Brain microvascular endothelial cell (primary cell): ENCODE measurements around the gene TEX48.

ENCODE experiments used
- DNase-seq: peaks from one replicate; pipeline ENCODE4 v3.0.0-alpha.2; 2020
- H3K27ac ChIP-seq: fragments of 250-450 bp; sonication (Bioruptor Pico); 2 replicates; pipeline ENCODE4 v1.5.1; 2020; ENCODE audit warnings: mild to moderate bottlenecking, moderate library complexity
- H3K27me3 ChIP-seq: fragments of 250-450 bp; sonication (Bioruptor Pico); replicated peaks from 2 replicates; pipeline ENCODE4 v1.5.1; 2020; ENCODE audit warnings: mild to moderate bottlenecking
- H3K36me3 ChIP-seq: fragments of 250-450 bp; sonication (Bioruptor Pico); replicated peaks from 2 replicates; pipeline ENCODE4 v1.5.1; 2020; ENCODE audit warnings: mild to moderate bottlenecking
- H3K4me3 ChIP-seq: 2 replicates; pipeline ENCODE4 v1.5.1; 2011; ENCODE audit warnings: low read depth, mild to moderate bottlenecking, control low read depth, low read length, moderate library complexity
- in situ Hi-C: cut with HindIII; loops from 2 replicates; pipeline ENCODE4 v1.10.0; 2017; ENCODE audit warnings: low sequenced_read_pairs, low pct_ligation_motif_present
- TF ChIP-seq, protein P1 (sequence below): IDR thresholded peaks from 2 replicates; pipeline ENCODE4 v1.5.1; 2011; ENCODE audit warnings: low read depth, mild to moderate bottlenecking, moderate library complexity, low read length, control low read depth, inconsistent platforms; ENCODE audit errors: missing control alignments

Gene TEX48

DNA sequence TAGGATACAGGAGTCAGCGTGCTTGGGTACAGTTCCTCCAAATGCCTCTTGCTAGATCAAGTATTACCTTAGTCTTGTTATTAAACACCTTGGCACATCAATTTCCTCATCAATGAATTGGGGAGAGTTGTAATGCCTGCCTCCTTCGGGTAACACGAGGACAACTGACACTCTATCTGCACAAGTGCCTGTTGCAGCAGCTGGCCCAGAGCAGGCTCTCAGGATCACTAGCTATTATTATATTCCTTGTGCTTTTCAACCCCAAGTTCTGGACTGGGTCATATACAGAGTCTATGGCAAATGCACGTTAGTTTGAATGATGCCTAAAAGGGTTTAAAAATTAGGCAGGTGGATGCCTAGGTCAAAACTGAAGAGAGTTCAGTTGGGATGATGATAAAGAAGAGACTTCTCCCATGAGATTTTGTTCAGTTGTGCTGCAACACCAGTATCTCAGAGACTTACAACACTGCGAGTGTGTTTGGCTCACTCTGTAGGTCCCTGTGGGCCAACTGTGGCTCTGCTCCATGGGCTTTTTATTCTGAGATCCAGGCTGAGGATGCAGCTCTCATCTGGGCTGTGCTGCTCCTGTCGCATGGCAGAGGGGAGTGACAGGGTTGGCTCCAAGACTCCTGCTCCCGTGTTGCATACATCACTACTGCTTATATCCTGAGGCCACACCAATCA, 41.1 kb upstream of the TEX48 start:
- H3K4me3 ChIP-seq, result no peak overlapping the region
- in situ Hi-C loops, result no loop called here
- no peak overlapping the region for H3K27ac ChIP-seq
- no peaks in the 10 kb centered on the region for H3K27me3 ChIP-seq
- TF ChIP-seq, protein P1, sequence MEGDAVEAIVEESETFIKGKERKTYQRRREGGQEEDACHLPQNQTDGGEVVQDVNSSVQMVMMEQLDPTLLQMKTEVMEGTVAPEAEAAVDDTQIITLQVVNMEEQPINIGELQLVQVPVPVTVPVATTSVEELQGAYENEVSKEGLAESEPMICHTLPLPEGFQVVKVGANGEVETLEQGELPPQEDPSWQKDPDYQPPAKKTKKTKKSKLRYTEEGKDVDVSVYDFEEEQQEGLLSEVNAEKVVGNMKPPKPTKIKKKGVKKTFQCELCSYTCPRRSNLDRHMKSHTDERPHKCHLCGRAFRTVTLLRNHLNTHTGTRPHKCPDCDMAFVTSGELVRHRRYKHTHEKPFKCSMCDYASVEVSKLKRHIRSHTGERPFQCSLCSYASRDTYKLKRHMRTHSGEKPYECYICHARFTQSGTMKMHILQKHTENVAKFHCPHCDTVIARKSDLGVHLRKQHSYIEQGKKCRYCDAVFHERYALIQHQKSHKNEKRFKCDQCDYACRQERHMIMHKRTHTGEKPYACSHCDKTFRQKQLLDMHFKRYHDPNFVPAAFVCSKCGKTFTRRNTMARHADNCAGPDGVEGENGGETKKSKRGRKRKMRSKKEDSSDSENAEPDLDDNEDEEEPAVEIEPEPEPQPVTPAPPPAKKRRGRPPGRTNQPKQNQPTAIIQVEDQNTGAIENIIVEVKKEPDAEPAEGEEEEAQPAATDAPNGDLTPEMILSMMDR, result no peak
- H3K36me3 ChIP-seq, result no peaks in the 10 kb centered on the region
- DNase-seq, result no peak

GRCh38 chr9:114722081-114722621, 40.2 kb upstream of the TEX48 start:
- no peak for DNase-seq
- Histone ChIP-seq H3K4me3 (no peak overlapping the region), H3K27ac (no peak overlapping the region), H3K27me3 (no peaks in the 10 kb centered on the region), H3K36me3 (no peaks in the 10 kb centered on the region)
- TF ChIP-seq, protein P1, result no peak
- in situ Hi-C loops, result no loop called here

DNA sequence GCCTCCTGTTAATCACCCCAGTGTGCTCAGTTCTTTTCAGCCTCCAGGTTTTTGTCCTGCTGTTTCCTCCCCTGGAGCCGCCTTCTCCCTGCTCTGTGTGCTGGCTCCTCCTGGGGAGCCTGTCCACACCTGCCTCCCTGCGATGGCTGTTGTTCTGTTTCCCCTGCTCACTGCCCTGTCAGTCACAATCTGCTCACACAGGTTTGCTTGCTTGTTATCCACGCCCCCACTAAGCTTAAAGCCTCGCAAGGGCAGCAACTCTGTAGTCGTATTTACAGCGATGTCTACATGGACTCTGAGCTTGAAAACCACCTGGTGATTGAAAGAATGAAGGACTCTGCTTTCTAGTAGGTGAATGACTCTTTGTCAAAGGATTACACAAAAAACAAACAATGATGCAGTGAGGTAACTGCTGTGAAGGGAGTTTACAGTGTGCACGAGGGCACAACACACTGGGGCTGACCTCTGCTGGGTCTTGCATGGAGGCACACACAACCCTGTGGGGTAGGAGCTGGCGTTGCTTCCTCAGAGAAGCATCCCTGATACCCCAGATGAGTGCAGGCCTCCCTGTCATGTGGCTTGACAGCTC, 39.6 kb upstream of the TEX48 start:
- Histone ChIP-seq H3K36me3 (no peaks in the 10 kb centered on the region), H3K27ac (no peak overlapping the region), H3K4me3 (no peak overlapping the region), H3K27me3 (no peaks in the 10 kb centered on the region)
- in situ Hi-C loops, result no loop called here
- TF ChIP-seq, protein P1, result no peak
- no peak for DNase-seq

DNA sequence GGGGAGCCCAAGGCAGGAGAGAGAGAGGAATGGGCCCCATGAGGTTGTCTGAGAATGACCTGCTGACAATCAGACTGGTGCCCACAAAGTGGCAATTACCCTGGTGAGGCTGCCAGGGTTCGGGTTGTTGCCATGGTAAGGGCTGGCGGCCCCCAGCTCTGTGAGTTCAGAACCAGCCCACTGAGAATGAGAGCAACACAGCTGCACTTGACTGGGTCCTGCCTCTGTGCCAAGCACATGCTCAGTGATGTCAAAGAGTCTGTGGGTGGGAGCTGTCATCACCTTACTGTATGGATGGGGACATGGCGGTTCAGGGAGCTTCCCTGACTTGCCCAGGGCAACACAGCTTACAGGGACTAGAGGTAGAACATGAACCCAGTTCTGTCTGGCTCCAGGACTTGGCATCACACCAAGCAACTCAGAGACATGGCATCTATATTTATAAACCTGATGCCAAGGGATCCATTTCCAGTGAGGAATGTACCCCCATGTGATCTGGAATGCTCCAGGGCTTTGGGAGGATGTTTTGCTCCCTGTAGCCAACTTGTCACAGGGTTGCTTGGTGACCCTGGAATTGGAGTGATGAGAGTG, 38.2 kb upstream of the TEX48 start:
- TF ChIP-seq, protein P1, result no peak
- in situ Hi-C loops, result no loop called here
- Histone ChIP-seq H3K27ac (no peak overlapping the region), H3K4me3 (no peak overlapping the region), H3K36me3 (no peaks in the 10 kb centered on the region), H3K27me3 (no peaks in the 10 kb centered on the region)
- DNase-seq, result no peak

DNA sequence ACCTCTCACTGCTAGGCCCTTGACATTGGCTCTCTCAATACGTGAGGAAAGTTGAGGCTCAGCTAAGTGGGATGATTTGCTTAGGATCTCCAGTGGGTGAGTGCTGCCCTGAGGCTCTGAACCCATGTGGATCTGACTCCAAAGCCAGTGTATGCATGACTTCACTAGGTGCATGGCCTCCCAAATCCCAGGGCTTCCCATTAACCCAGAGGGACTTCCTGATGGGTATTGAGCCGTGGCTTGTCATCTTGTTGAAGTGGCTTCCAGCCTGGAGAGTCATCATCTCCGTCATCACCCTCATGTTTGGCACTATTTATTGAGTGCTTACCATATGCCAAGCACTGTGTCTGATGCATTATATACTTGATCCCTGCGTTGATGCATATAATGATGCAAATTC, 37.3 kb upstream of the TEX48 start:
- Histone ChIP-seq H3K4me3 (no peak overlapping the region), H3K36me3 (no peaks in the 10 kb centered on the region), H3K27ac (no peak overlapping the region), H3K27me3 (no peaks in the 10 kb centered on the region)
- TF ChIP-seq, protein P1, result no peak
- in situ Hi-C loops, result no loop called here
- no peak for DNase-seq
